ENCODE data around the gene HEPACAM2.

Gene HEPACAM2

DNA sequence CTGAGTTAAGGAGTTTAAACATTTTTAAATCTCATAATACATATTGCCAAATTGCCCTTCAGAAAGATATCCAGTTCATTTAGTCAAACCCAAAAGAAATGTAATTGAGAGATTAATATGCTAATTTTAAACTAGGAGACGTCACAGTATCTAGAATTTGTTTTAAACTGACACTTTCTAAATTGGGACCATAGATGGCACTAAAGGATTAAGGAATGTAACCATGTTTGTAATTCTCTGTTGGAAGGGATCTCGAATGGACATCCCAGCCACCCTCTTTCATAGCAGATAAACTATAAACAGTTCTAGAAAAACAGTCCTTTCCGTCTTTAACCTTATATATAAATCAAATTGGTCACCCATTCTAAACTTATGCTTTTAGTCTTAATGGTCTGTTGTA is 48.1 kb downstream of the HEPACAM2 start:
- TF ChIP-seq EZH2 (IDR thresholded peaks at IDR 0.05; ENCODE audit: borderline replicate concordance, low read length): no peak
- TF ChIP-seq, protein P1, sequence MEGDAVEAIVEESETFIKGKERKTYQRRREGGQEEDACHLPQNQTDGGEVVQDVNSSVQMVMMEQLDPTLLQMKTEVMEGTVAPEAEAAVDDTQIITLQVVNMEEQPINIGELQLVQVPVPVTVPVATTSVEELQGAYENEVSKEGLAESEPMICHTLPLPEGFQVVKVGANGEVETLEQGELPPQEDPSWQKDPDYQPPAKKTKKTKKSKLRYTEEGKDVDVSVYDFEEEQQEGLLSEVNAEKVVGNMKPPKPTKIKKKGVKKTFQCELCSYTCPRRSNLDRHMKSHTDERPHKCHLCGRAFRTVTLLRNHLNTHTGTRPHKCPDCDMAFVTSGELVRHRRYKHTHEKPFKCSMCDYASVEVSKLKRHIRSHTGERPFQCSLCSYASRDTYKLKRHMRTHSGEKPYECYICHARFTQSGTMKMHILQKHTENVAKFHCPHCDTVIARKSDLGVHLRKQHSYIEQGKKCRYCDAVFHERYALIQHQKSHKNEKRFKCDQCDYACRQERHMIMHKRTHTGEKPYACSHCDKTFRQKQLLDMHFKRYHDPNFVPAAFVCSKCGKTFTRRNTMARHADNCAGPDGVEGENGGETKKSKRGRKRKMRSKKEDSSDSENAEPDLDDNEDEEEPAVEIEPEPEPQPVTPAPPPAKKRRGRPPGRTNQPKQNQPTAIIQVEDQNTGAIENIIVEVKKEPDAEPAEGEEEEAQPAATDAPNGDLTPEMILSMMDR (IDR thresholded peaks at IDR 0.05; ENCODE audit: low read length): peak; percentile 7; the same call in 1 of the 2 replicates
- Histone ChIP-seq H3K4me2 (ENCODE audit: low read length) (no peak overlapping the region), H2AFZ (ENCODE audit: low read length) (no peak overlapping the region), H4K20me1 (ENCODE audit: insufficient read depth, low read length) (no peaks in the 10 kb centered on the region), H3K9me2 (ENCODE audit: low read depth, low read length) (no peaks in the 10 kb centered on the region), H3K36me3 (ENCODE audit: insufficient read depth, low read length) (no peaks in the 10 kb centered on the region), H3F3A (ENCODE audit: insufficient read depth, low read length) (no peaks in the 10 kb centered on the region), H3K9ac (ENCODE audit: low read length) (no peak overlapping the region), H3K27me3 (ENCODE audit: insufficient read depth, low read length) (no peaks in the 10 kb centered on the region), H3K4me3 (ENCODE audit: low read depth, low read length, poor library complexity, severe bottlenecking) (no peak overlapping the region), H3K27ac (ENCODE audit: low read depth, low read length, poor library complexity, severe bottlenecking) (no peak overlapping the region), H3K79me2 (ENCODE audit: insufficient read depth, low read length) (no peaks in the 10 kb centered on the region), H3K9me3 (ENCODE audit: low read length) (no peaks in the 10 kb centered on the region), H3K4me1 (ENCODE audit: insufficient read depth, low read length, severe bottlenecking) (no peaks in the 10 kb centered on the region)

DNA sequence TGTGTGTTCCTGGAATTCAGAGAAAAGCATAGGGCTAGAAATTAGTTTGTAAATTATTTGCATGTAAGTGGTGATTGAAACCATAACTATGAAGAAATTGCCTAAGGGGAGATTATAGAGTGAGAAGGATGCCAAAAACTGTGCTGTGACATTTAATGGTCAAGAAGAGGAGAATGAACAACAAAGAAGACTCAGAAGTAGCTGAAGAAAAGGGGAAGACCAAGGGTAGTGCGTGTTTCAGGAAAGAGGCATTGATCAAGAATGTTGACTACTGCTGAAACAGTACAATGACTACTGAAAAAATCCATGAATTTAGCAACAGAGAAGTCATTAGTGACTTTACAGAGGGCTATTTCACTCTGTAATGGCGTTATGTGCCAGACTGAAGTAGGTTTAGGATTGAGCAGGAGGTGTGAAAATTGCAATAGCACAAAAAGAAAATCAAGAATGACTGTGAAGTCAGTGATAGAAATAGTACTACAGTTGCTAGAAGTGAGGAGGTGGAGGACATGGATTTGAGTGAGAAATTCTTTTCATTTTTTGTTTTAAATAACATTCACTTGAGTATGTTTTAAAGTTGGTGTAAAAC is 49.2 kb downstream of the HEPACAM2 start:
- H4K20me1 ChIP-seq (ENCODE audit: insufficient read depth, low read length): no peaks in the 10 kb centered on the region
- no peak overlapping the region for H3K4me2 ChIP-seq (ENCODE audit: low read length)
- no peaks in the 10 kb centered on the region for H3K4me1 ChIP-seq (ENCODE audit: insufficient read depth, low read length, severe bottlenecking)
- no peaks in the 10 kb centered on the region; the same call in 1 of the 2 replicates for H3K9me3 ChIP-seq (ENCODE audit: low read length)
- H3F3A ChIP-seq (ENCODE audit: insufficient read depth, low read length): no peaks in the 10 kb centered on the region
- H3K9ac ChIP-seq (ENCODE audit: low read length): no peak overlapping the region
- no peak overlapping the region for H3K27ac ChIP-seq (ENCODE audit: low read depth, low read length, poor library complexity, severe bottlenecking)
- no peak for TF ChIP-seq EZH2 (IDR thresholded peaks at IDR 0.05; ENCODE audit: borderline replicate concordance, low read length)
- TF ChIP-seq, protein P1 (IDR thresholded peaks at IDR 0.05; ENCODE audit: low read length): no peak
- no peaks in the 10 kb centered on the region for H3K79me2 ChIP-seq (ENCODE audit: insufficient read depth, low read length)
- no peaks in the 10 kb centered on the region for H3K27me3 ChIP-seq (ENCODE audit: insufficient read depth, low read length)
- H3K9me2 ChIP-seq (ENCODE audit: low read depth, low read length): no peaks in the 10 kb centered on the region; the same call in 1 of the 2 replicates
- no peak overlapping the region for H3K4me3 ChIP-seq (ENCODE audit: low read depth, low read length, poor library complexity, severe bottlenecking)
- H3K36me3 ChIP-seq (ENCODE audit: insufficient read depth, low read length): no peaks in the 10 kb centered on the region
- no peak overlapping the region for H2AFZ ChIP-seq (ENCODE audit: low read length)

DNA sequence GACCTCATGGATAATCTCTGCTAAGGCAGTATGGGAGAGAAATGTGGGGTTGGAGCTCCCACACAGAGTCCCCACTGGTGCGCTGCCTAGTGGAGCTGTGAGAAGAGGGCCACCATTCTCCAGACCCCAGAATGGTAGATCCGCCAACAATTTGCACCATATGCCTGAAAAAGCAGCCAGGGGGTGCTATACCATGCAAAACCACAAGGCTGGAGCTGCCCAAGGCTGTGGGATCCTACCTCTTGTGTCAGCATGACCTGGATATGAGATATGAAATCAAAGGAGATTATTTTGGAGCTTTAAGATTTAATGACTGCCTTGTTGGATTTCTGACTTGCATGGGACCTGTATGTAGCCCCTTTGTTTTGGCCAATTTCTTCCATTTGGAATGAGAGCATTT is 51.0 kb downstream of the HEPACAM2 start:
- Histone ChIP-seq H3K4me3 (ENCODE audit: low read depth, low read length, poor library complexity, severe bottlenecking) (no peak overlapping the region), H3K79me2 (ENCODE audit: insufficient read depth, low read length) (no peaks in the 10 kb centered on the region), H2AFZ (ENCODE audit: low read length) (no peak overlapping the region), H4K20me1 (ENCODE audit: insufficient read depth, low read length) (no peaks in the 10 kb centered on the region), H3K9ac (ENCODE audit: low read length) (no peak overlapping the region), H3K4me1 (ENCODE audit: insufficient read depth, low read length, severe bottlenecking) (no peaks in the 10 kb centered on the region), H3K4me2 (ENCODE audit: low read length) (no peak overlapping the region), H3K36me3 (ENCODE audit: insufficient read depth, low read length) (no peaks in the 10 kb centered on the region), H3F3A (ENCODE audit: insufficient read depth, low read length) (no peaks in the 10 kb centered on the region), H3K27me3 (ENCODE audit: insufficient read depth, low read length) (no peaks in the 10 kb centered on the region), H3K9me3 (ENCODE audit: low read length) (peaks cover 10% of the 10 kb centered on the region), H3K9me2 (ENCODE audit: low read depth, low read length) (no peaks in the 10 kb centered on the region; the same call in 1 of the 2 replicates), H3K27ac (ENCODE audit: low read depth, low read length, poor library complexity, severe bottlenecking) (no peak overlapping the region)
- TF ChIP-seq EZH2 (IDR thresholded peaks at IDR 0.05; ENCODE audit: borderline replicate concordance, low read length): no peak
- TF ChIP-seq, protein P1 (IDR thresholded peaks at IDR 0.05; ENCODE audit: low read length): peak; percentile 11; the same call in 1 of the 2 replicates

Measured in OCI-LY1 (cell line).